Activated CD4-positive, alpha-beta T cell treated with anti-CD3 and anti-CD28 coated beads, Interleukin-2, amount 10 ng/mL, durations not matched to agents 7 days and 5 days (primary cell): ENCODE data around the gene PSME4. TPM values are rescaled to one million over a fixed set of nuclear protein-coding genes. Genes with fewer than 3 reads are reported as not detected.
"Not testable (repeated sequence)": the region's sequence is repeated elsewhere in the genome, so short reads cannot be mapped to it uniquely, and the experiment has no call there.

ENCODE experiments used
- CTCF ChIA-PET: fragments of 350-600 bp; sonication (Branson Sonifier 250); formaldehyde crosslinking; loops from one replicate; lab custom pipeline; 2021; ENCODE audit warnings: antibody characterized with exemption; lab: Charles Lee
- POLR2A ChIA-PET: fragments of 350-600 bp; sonication (Branson Sonifier 250); formaldehyde crosslinking; loops from one replicate; lab custom pipeline; 2021; ENCODE audit warnings: antibody characterized with exemption; lab: Charles Lee
- DNase-seq: peaks from one replicate; pipeline ENCODE4 v3.0.0-alpha.2; 2020
- H3K27ac Mint-ChIP-seq: one replicate; pipeline ENCODE4 v1.8.0; 2021; ENCODE audit warnings: mild to moderate bottlenecking, moderate library complexity, mixed read lengths
- H3K27me3 Mint-ChIP-seq: one replicate; pipeline ENCODE4 v1.8.0; 2021; ENCODE audit warnings: mixed read lengths
- H3K36me3 Mint-ChIP-seq: one replicate; pipeline ENCODE4 v1.8.0; 2021; ENCODE audit warnings: low read depth, mixed read lengths
- H3K4me1 Mint-ChIP-seq: one replicate; pipeline ENCODE4 v1.8.0; 2021; ENCODE audit warnings: mixed read lengths
- H3K4me3 Mint-ChIP-seq: one replicate; pipeline ENCODE4 v1.8.0; 2021; ENCODE audit warnings: mild to moderate bottlenecking, moderate library complexity, mixed read lengths
- H3K9me3 Mint-ChIP-seq: one replicate; pipeline ENCODE4 v1.8.0; 2021; ENCODE audit warnings: mixed read lengths
- total RNA-seq, 2 experiments: library from RNA; stranded (reverse); gene quantifications; one replicate each; pipeline ENCODE4 v1.2.3, GENCODE V29; 2021

Gene PSME4
- total RNA-seq, 2 experiments from 2014 or later, result 46.7 to 50.2 TPM

DNA sequence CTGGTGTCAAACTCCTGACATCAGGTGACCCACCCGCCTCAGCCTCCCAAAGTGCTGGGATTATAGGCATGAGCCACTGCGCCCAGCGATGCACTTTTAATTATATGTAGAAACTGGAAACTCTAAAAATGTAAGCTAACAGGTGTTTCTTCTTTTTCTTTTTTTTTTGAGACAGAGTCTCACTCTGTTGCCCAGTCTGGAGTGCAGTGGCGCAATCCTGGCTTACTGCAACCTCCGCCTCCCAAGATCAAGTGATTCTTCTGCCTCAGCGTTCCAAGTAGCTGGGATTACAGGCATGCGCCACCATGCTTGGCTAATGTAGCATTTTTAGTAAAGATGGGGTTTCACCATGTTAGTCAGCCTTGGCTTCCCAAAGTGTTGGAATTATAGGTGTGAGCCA is 129.1 kb downstream of the PSME4 start:
- DNase-seq, H3K9me3 Mint-ChIP-seq, H3K36me3 Mint-ChIP-seq, POLR2A ChIA-PET, H3K27ac Mint-ChIP-seq, CTCF ChIA-PET, H3K27me3 Mint-ChIP-seq, H3K4me3 Mint-ChIP-seq, H3K4me1 Mint-ChIP-seq: not testable (repeated sequence)

DNA sequence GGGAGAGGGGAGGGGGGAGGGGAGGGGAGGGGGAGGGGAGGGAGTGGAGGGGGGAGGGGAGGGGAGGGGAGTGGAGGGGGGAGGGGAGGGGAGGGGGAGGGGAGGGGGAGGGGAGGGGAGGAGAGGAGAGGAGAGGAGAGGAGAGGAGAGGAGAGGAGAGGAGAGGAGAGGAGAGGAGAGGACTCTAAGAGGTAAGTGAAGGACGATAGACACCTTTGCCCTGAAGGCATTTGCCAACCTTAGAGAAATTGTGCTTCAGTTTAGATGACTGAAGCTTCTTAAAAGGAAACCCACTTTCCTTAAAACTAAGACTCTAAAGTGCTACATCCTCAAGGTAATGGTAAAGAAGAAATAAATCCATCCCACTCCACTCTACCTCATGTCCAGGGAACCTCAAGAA is 130.2 kb downstream of the PSME4 start:
- Mint-ChIP-seq H3K9me3 (peaks cover 2% of the 10 kb centered on the region), H3K4me3 (no peak overlapping the region), H3K27me3 (no peaks in the 10 kb centered on the region), H3K36me3 (no peaks in the 10 kb centered on the region), H3K27ac (no peak overlapping the region), H3K4me1 (peaks cover 5% of the 10 kb centered on the region)
- ChIA-PET CTCF (no interaction called here), POLR2A (no interaction called here)
- DNase-seq, result no peak

DNA sequence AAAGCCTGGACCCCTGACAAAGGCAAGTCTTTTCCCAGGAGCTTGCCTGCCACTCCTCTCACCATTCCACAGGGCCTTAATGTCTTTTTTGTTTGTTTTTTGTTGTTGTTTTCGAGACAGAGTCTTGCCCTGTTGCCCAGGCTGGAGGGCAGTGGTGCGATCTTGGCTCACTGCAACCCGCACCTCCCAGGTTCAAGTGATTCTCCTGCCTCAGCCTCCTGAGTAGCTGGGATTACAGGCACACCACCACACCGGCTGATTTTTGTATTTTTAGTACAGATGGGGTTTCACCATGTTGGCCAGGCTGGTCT is 140.9 kb downstream of the PSME4 start:
- CTCF ChIA-PET, H3K4me1 Mint-ChIP-seq, POLR2A ChIA-PET, H3K27ac Mint-ChIP-seq, H3K9me3 Mint-ChIP-seq, DNase-seq, H3K27me3 Mint-ChIP-seq, H3K4me3 Mint-ChIP-seq, H3K36me3 Mint-ChIP-seq: not testable (repeated sequence)

DNA sequence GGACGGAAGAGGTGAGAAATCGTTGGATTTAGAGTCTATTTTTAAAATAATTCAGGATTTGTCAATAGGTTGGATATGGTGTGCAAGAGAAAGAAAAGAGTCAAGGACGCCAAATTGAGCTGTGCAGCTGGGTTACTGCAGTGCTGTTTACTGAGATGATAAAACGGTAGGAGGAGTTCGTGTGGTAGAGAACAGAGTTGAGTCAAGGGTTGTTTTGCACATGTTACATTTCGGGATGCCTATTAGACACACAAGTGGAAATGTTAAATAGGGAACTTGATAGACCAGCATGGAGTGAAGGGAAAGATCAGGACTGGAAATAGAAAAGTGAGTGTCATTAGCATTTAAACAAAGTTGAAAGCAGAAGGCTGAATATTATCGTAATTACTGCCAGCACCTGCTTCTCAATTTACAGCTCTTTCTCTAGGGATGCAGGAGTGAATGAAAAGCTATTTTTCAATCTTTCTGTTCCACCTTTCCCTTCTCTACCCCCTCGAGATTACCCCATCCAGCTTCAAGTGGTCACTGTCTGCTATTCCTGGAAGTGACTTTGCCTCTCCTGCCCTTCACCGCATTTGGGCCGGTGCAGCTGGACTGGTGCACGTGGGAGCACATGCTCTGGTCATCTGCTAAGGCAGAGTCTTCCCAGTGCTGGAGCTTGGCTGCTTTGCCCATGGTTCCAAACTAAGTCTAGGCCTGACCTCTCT is 141.4 kb downstream of the PSME4 start:
- H3K27me3 Mint-ChIP-seq, result no peaks in the 10 kb centered on the region
- no peak overlapping the region for H3K27ac Mint-ChIP-seq
- DNase-seq, result no peak
- H3K9me3 Mint-ChIP-seq, result no peaks in the 10 kb centered on the region
- H3K4me1 Mint-ChIP-seq, result no peaks in the 10 kb centered on the region
- ChIA-PET POLR2A (no interaction called here), CTCF (no interaction called here)
- no peak overlapping the region for H3K4me3 Mint-ChIP-seq
- peaks cover 3% of the 10 kb centered on the region for H3K36me3 Mint-ChIP-seq

DNA sequence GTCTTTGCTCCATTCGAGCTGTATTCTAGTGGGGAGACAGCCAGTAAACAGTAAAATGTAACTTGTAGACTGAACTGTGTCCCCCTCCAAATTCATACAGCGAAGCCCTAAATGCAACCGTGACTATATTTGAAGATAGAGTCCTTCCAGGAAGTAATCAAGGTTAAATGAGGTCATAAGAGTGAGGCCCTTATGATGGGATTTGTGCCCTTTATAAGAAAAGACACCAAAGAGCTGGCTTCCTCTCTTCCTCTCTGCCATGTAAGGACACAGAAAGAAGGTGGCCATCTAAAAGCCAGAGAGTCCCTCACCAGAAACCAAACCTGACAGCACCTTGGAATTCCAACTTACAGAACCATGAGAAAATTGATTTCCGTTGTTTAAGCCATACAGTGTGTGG is 142.5 kb downstream of the PSME4 start:
- Mint-ChIP-seq H3K27ac (no peak overlapping the region), H3K4me3 (no peak overlapping the region), H3K36me3 (peaks cover 3% of the 10 kb centered on the region), H3K4me1 (no peaks in the 10 kb centered on the region), H3K9me3 (no peaks in the 10 kb centered on the region), H3K27me3 (no peaks in the 10 kb centered on the region)
- ChIA-PET CTCF (no interaction called here), POLR2A (no interaction called here)
- DNase-seq, result no peak

DNA sequence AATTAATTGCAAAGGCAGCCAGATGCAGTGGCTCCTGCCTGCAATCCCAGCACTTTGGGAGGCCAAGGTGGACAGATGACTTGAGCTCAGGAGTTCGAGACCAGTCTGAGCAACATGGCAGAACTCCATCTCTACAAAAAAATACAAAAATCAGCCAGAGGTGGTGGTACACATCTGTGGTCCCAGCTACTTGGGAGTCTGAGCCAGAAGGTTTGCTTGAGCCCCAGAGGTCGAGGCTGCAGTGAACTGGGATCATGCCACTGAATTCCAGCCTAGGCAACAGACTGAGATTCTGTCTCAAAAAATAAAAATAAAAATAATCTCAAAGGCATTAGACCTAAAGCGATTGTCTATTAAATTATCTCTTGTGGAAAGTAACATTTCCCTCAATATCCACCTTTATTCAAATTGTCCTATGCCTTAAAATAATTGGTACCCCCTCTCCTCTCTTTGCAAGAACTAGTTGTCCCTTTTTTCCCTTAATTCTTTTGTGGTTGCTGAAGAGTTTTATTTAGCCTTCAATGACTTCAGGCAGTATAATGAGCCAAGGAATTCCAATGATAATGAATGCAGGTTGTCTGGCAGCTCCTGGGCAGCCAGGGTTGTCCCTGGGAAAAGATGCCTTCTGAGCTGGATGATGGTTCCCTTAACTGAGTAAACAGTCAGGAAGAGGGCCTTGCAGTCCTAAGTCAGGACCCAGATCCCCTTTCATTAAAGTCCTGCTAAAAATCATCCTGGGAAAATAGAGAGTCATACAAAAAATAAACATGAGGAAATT is 143.2 kb downstream of the PSME4 start:
- Mint-ChIP-seq H3K27ac (no peak overlapping the region), H3K9me3 (no peaks in the 10 kb centered on the region), H3K4me3 (no peak overlapping the region), H3K4me1 (no peaks in the 10 kb centered on the region), H3K36me3 (peaks cover 3% of the 10 kb centered on the region), H3K27me3 (no peaks in the 10 kb centered on the region)
- DNase-seq, result no peak
- ChIA-PET CTCF (no interaction called here), POLR2A (no interaction called here)

DNA sequence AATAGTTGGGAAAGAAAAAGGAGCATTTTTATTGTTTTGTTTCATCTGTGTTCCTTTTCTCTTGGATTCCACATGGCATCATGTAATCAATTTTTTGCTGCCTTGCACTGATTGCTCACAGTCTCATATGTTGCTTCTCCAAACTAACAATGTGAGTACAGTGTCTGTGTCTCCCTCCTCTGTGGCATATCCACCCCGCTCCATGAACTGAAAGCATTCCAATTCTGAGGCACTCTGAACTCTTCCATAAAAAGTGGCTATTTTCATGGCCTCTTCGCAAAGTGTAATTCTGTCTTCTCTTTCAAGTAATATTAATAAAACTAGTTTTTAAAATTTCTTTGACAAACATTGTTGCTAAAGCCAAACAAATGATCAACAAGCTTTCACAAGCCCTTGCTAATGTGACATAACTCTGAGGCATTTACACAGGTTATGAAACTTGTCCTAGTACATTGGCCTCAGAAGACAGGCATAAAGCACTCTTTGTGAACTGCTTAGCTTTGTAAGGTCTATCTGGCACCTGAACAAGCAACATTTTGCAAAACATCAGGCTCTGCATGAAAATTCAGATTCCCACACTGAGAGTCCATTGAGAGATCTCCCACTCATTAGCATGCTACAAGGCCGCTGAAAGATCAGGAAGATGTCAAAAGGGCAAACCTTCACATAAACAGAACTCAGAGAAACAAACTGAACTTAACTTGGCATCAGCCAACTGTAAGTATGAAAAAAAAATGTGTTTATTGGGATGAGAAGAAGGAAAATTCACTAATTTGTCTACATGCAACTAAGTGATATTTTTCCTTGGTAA is 144.0 kb downstream of the PSME4 start:
- H3K4me3 Mint-ChIP-seq, result no peak overlapping the region

DNA sequence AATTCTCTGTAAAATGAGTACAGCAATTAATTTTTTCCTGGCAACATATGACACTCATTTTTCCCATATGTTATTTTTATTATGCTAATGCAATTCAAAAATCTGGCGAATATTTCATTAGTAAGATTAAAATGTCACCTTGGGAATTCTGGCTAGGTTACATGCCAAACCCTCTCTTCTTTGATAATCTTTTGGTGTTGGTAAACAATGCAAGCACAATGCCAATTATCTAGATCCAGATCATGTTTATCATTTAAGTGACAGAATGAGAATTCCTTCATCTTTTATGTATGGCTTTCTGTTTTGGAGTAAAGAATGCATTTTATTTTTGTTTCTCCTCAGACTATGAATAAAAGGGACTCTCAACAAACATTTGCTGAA is 144.8 kb downstream of the PSME4 start:
- DNase-seq, result no peak
- Mint-ChIP-seq H3K36me3 (peaks cover 3% of the 10 kb centered on the region), H3K27me3 (no peaks in the 10 kb centered on the region), H3K9me3 (no peaks in the 10 kb centered on the region), H3K4me3 (no peak overlapping the region), H3K27ac (no peak overlapping the region), H3K4me1 (no peaks in the 10 kb centered on the region)
- ChIA-PET POLR2A (no interaction called here), CTCF (no interaction called here)

More for the DNA sequence above, 144.0 kb downstream of the PSME4 start:
- ChIA-PET CTCF (no interaction called here), POLR2A (no interaction called here)
- Mint-ChIP-seq H3K4me1 (no peaks in the 10 kb centered on the region), H3K27me3 (no peaks in the 10 kb centered on the region), H3K27ac (no peak overlapping the region), H3K36me3 (peaks cover 3% of the 10 kb centered on the region), H3K9me3 (no peaks in the 10 kb centered on the region)
- DNase-seq, result no peak

DNA sequence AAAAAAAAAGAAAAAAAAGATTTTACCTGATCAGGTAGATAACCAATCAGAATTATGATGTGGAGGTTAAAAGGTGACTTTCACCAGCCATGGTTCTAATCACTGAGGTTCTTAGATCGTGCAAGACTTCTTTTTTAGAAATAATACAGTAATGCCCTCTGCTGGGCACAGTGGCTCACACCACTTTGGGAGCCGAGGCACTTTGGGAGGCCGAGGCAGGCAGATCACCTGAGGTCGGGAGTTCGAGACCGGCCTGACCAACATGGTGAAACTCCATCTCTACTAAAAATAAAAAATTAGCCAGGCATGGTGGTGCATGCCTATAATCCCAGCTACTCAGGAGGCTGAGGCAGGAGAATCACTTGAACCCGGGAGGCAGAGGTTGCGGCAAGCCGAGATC is 147.2 kb downstream of the PSME4 start:
- H3K4me1 Mint-ChIP-seq, POLR2A ChIA-PET, H3K27ac Mint-ChIP-seq, H3K27me3 Mint-ChIP-seq, CTCF ChIA-PET, H3K36me3 Mint-ChIP-seq, H3K9me3 Mint-ChIP-seq, H3K4me3 Mint-ChIP-seq: not testable (repeated sequence)
- DNase-seq, result peak; percentile 28

DNA sequence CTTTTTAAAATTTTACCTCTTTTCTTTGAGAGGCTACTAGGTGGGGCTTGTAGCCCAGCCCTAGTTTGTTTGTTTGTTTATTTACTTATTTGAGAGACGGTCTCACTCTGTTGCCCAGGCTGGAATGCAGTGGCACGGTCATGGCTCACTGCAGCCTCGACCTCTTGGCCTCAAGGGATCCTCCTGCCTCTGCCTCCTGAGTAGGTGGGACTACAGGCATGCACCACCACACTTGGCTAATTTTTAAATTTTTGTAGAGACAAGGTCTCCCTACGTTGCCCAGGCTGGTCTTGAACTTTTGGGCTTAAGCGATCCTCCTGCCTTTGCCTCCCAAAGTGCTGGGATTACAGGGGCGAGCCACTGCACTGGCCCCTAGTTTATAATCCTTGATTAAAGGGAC is 149.0 kb downstream of the PSME4 start:
- POLR2A ChIA-PET, result no interaction called here
- no peak for DNase-seq
- H3K36me3 Mint-ChIP-seq, result peaks cover 13% of the 10 kb centered on the region
- H3K27me3 Mint-ChIP-seq, result no peaks in the 10 kb centered on the region
- no peaks in the 10 kb centered on the region for H3K4me1 Mint-ChIP-seq
- H3K27ac Mint-ChIP-seq, result no peak overlapping the region
- H3K9me3 Mint-ChIP-seq, result no peaks in the 10 kb centered on the region
- CTCF ChIA-PET, result no interaction called here
- no peak overlapping the region for H3K4me3 Mint-ChIP-seq

DNA sequence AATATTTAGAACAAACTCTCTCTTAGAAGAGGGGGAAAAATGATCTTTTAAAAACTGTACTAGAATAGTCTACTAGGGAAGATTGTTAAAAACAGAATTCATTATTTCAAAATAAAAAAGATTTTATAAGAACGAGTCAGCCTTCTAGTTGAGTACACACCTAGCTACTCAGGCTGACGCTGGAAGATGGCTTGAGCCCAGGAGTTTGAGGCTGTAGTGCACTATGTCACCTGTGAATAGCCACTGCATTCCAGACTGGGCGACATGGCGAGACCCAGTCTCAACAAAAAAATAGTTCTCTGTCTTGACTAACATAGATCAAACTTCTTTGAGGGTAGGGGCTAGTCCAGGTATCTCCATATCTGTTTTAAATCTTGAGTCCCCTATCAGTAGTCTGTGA is 150.1 kb downstream of the PSME4 start:
- no peak overlapping the region for H3K4me3 Mint-ChIP-seq
- no peaks in the 10 kb centered on the region for H3K4me1 Mint-ChIP-seq
- H3K27ac Mint-ChIP-seq, result no peak overlapping the region
- H3K9me3 Mint-ChIP-seq, result no peaks in the 10 kb centered on the region
- H3K36me3 Mint-ChIP-seq, result peaks cover 18% of the 10 kb centered on the region
- ChIA-PET CTCF (interaction anchor here (0.6 kb wide), 1 partner anchor 37 kb away, joined by 3 read pairs; no protein-coding TSS in a partner anchor), POLR2A (no interaction called here)
- DNase-seq, result no peak
- no peaks in the 10 kb centered on the region for H3K27me3 Mint-ChIP-seq

DNA sequence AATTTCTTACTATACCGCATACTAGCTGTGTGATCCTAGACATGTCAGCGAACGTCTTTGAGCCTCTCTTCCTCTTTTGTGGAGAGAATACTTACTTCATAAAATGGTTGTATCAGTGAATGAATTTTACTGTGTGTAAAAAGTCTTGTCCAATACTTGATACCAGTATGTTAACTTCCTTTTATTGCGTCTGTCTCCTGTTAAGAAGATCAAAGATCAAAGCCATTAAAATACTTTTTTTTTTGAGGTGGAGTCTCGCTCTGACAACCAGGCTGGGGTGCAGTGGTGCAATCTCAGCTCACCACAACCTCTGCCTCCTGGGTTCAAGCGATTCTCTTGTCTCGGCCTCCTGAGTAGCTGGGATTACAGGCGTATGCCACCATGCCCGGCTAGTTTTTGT is 150.7 kb downstream of the PSME4 start:
- peaks cover 24% of the 10 kb centered on the region for H3K36me3 Mint-ChIP-seq
- ChIA-PET POLR2A (no interaction called here), CTCF (no interaction called here)
- H3K9me3 Mint-ChIP-seq, result no peaks in the 10 kb centered on the region
- no peaks in the 10 kb centered on the region for H3K4me1 Mint-ChIP-seq
- no peak for DNase-seq
- H3K27me3 Mint-ChIP-seq, result no peaks in the 10 kb centered on the region
- no peak overlapping the region for H3K27ac Mint-ChIP-seq
- H3K4me3 Mint-ChIP-seq, result no peak overlapping the region

DNA sequence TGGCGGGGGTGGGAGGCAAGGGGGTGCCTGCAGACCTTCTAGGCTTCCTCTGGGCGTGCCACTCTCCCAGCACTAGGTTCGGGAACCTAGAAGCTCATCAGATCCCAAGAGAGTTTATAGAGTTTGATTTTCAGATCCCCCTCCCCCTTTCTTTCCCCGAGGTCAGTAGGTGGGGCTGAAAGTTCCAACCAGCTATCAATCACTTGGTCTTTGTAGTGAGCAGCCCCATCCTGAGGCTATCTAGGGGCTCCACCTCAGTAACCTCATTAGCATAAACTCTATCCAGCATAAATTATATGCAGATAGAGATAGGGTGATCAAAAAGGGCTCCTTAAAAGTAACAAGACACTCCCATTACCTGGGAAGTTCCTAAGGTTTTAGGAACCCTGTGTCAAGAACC is 151.2 kb downstream of the PSME4 start:
- H3K27me3 Mint-ChIP-seq, result no peaks in the 10 kb centered on the region
- no peak overlapping the region for H3K4me3 Mint-ChIP-seq
- CTCF ChIA-PET, result no interaction called here
- no peak overlapping the region for H3K27ac Mint-ChIP-seq
- peaks cover 24% of the 10 kb centered on the region for H3K36me3 Mint-ChIP-seq
- no peaks in the 10 kb centered on the region for H3K9me3 Mint-ChIP-seq
- POLR2A ChIA-PET, result no interaction called here
- no peaks in the 10 kb centered on the region for H3K4me1 Mint-ChIP-seq
- no peak for DNase-seq
